HepG2 (cell line): Measurements from ENCODE around the gene MMP23B. TPM values are rescaled to one million over a fixed set of nuclear protein-coding genes. Genes with fewer than 3 reads are reported as not detected.

Experiments used
- ATAC-seq: fragments of 200-7000 bp; cut with Tn5 transposase; 3 replicates; pipeline ENCODE4 v1.9.1; 2020; ENCODE audit warnings: mild to moderate bottlenecking, moderate library complexity
- BruUV-seq: library from RNA; stranded (reverse); fragments of 400-500 nt; replicated peaks from 2 replicates; lab custom pipeline; 2021; lab: Mats Ljungman, UMichigan
- CTCF ChIA-PET: fragments of 300-600 bp; formaldehyde crosslinking; extraction: SDS; loops from one replicate; lab custom pipeline; 2021; ENCODE audit warnings: low total read pairs, inconsistent platforms, low intra/inter-chr PET ratio; lab: Yijun Ruan, JAX
- POLR2A ChIA-PET: fragments of 350-600 bp; sonication (Branson Sonifier 250); formaldehyde crosslinking; loops from one replicate; lab custom pipeline; 2020; ENCODE audit warnings: antibody characterized with exemption, inconsistent platforms; lab: Yijun Ruan, JAX
- DNase-seq: peaks from one replicate; pipeline ENCODE4 v3.0.0-alpha.2; 2015; ENCODE audit warnings: low spot score
- FAIRE-seq: peaks from 3 replicates; lab custom pipeline; 2011; peaks lifted over from hg19 to GRCh38; lab: Jason Lieb, UNC
- H2AFZ ChIP-seq: one replicate; pipeline ENCODE4 v1.6.1; 2011; ENCODE audit warnings: low read length, inconsistent platforms
- H3K27ac ChIP-seq: fragments of 300-600 bp; 3 replicates; pipeline ENCODE4 v1.8.0; 2011; ENCODE audit warnings: mixed run types, mild to moderate bottlenecking, mixed read lengths, low read length, inconsistent platforms; ENCODE audit not compliant: insufficient read depth; ENCODE audit errors: extremely low read length
- H3K27me3 ChIP-seq, 2 experiments: fragments of 200-600 bp in 1 of 2; 2 replicates in 1 of 2; 3 replicates in 1 of 2; pipeline versions ENCODE4 v1.6.0 to v1.8.0; 2011; ENCODE audit warnings: low read length in 2 of 2, mild to moderate bottlenecking in 2 of 2, moderate library complexity in 2 of 2, inconsistent platforms in 1 of 2; ENCODE audit not compliant: insufficient read depth in 2 of 2, control insufficient read depth in 1 of 2
- H3K36me3 ChIP-seq, 2 experiments: fragments of 200-600 bp in 1 of 2; replicated peaks in 1 of 2; 2 replicates in 1 of 2; 3 replicates in 1 of 2; pipeline versions ENCODE4 v1.5.1 to v1.8.0; 2011; ENCODE audit warnings: low read length in 2 of 2, inconsistent platforms in 1 of 2; ENCODE audit not compliant: insufficient read depth in 2 of 2, control insufficient read depth in 1 of 2
- H3K4me1 ChIP-seq: 2 replicates; pipeline ENCODE4 v1.5.1; 2012; ENCODE audit warnings: low read length, inconsistent platforms; ENCODE audit not compliant: insufficient read depth
- H3K4me2 ChIP-seq: 2 replicates; pipeline ENCODE4 v1.6.0; 2011; ENCODE audit warnings: low read depth, low read length, inconsistent platforms
- H3K4me3 ChIP-seq, 3 experiments: fragments of 200-600 bp in 1 of 3; sonication (generic), shearing (Covaris generic) in 1 of 3; replicated peaks in 1 of 3; 2 replicates each; pipeline ENCODE4 v1.5.1; 2011 to 2016; ENCODE audit warnings: low read length in 3 of 3, inconsistent platforms in 2 of 3, low read depth in 2 of 3, mild to moderate bottlenecking in 2 of 3, control low read depth in 1 of 3, mixed read lengths in 1 of 3; ENCODE audit not compliant: insufficient read depth in 1 of 3
- H3K79me2 ChIP-seq: one replicate; pipeline ENCODE4 v1.6.1; 2011; ENCODE audit warnings: low read length, inconsistent platforms; ENCODE audit not compliant: insufficient read depth
- H3K9ac ChIP-seq: 2 replicates; pipeline ENCODE4 v1.6.0; 2011; ENCODE audit warnings: mild to moderate bottlenecking, low read depth, low read length, inconsistent platforms; ENCODE audit not compliant: insufficient read depth
- H3K9me3 ChIP-seq: 2 replicates; pipeline ENCODE4 v1.5.1; 2012; ENCODE audit warnings: mild to moderate bottlenecking, low read length
- H4K20me1 ChIP-seq: 2 replicates; pipeline ENCODE4 v1.6.0; 2011; ENCODE audit warnings: inconsistent platforms, mild to moderate bottlenecking, low read length, moderate library complexity; ENCODE audit not compliant: insufficient read depth
- ATF2 ChIP-seq: sonication (generic); formaldehyde crosslinking; IDR thresholded peaks from 2 replicates; pipeline ENCODE4 v1.4.0; 2020; ENCODE audit warnings: missing genetic modification reagents
- CAMTA2 ChIP-seq: sonication (generic); formaldehyde crosslinking; IDR thresholded peaks from 2 replicates; pipeline ENCODE4 v1.4.0; 2020; ENCODE audit warnings: mild to moderate bottlenecking, missing genetic modification reagents, borderline replicate concordance
- HDAC2 ChIP-seq: sonication (generic); formaldehyde crosslinking; IDR thresholded peaks from 2 replicates; pipeline ENCODE4 v1.4.0; 2020; ENCODE audit warnings: missing genetic modification reagents
- HHEX ChIP-seq: IDR thresholded peaks from 2 replicates; pipeline ENCODE4 v1.6.1; 2016; ENCODE audit warnings: control low read depth
- HNRNPL ChIP-seq: fragments of 200-400 bp; formaldehyde crosslinking; IDR thresholded peaks from 2 replicates; pipeline ENCODE4 v1.6.1; 2017; ENCODE audit warnings: mild to moderate bottlenecking, low read depth, low read length
- SKIL ChIP-seq: sonication (generic); formaldehyde crosslinking; IDR thresholded peaks from 2 replicates; pipeline ENCODE4 v1.8.0; 2022; ENCODE audit warnings: missing genetic modification reagents, mild to moderate bottlenecking, moderate library complexity, borderline replicate concordance
- ZC3H13 ChIP-seq: sonication (generic); formaldehyde crosslinking; IDR thresholded peaks from 2 replicates; pipeline ENCODE4 v1.8.1; 2023; ENCODE audit warnings: mild to moderate bottlenecking, missing genetic modification reagents, moderate library complexity
- ZFP91 ChIP-seq: sonication (generic); formaldehyde crosslinking; IDR thresholded peaks from 2 replicates; pipeline ENCODE4 v1.9.0; 2022; ENCODE audit warnings: missing genetic modification reagents, mild to moderate bottlenecking, borderline replicate concordance
- ZNF121 ChIP-seq: sonication (generic); formaldehyde crosslinking; IDR thresholded peaks from 2 replicates; pipeline ENCODE4 v1.5.0; 2020; ENCODE audit warnings: mild to moderate bottlenecking, missing genetic modification reagents
- ZNF160 ChIP-seq: sonication (generic); formaldehyde crosslinking; IDR thresholded peaks from 2 replicates; pipeline ENCODE4 v1.8.0; 2022; ENCODE audit warnings: mild to moderate bottlenecking, inconsistent platforms, missing genetic modification reagents
- ZNF354B ChIP-seq: sonication (generic); formaldehyde crosslinking; IDR thresholded peaks from 2 replicates; pipeline ENCODE4 v1.8.0; 2022; ENCODE audit warnings: mild to moderate bottlenecking, missing genetic modification reagents
- ZNF781 ChIP-seq: sonication (generic); formaldehyde crosslinking; IDR thresholded peaks from 2 replicates; pipeline ENCODE4 v1.5.1; 2020; ENCODE audit warnings: borderline replicate concordance, mild to moderate bottlenecking, missing genetic modification reagents; ENCODE audit errors: not compliant biosample characterization
- ZSCAN12 ChIP-seq: sonication (generic); formaldehyde crosslinking; IDR thresholded peaks from 2 replicates; pipeline ENCODE4 v1.9.0; 2021; ENCODE audit warnings: mild to moderate bottlenecking, missing genetic modification reagents
- WGBS: methylation state at CpG from one replicate; pipeline ENCODE4 v1.1.6; 2017; ENCODE audit warnings: low lambda C conversion rate; 5-methylcytosine and 5-hydroxymethylcytosine counted together
- in situ Hi-C: cut with HindIII; loops from 2 replicates; pipeline ENCODE4 v1.10.0; 2017; ENCODE audit warnings: low pct_unique_long_range_greater_than_20kb; ENCODE audit not compliant: extremely low pct_ligation_motif_present
- intact Hi-C: fragments of 100-400 bp; cut with micrococcal nuclease; formaldehyde crosslinking; loops from one replicate; pipeline ENCODE4 v1.10.0; 2022; ENCODE audit not compliant: unreplicated experiment
- polyA plus RNA-seq, 8 experiments: library from polyadenylated mRNA; depleted of rRNA in 3 of 8; stranded (reverse) in 7 of 8; unstranded in 1 of 8; fragments of >200 nt; fragmentation: Illumina TruSeq in 4 of 8; extraction: Trizol in 4 of 8; gene quantifications; 2 replicates each; pipeline versions ENCODE4 v1.2.1 to v1.2.3, GENCODE V29; 2011 to 2016; ENCODE audit warnings: low read depth in 4 of 8, missing spikeins in 1 of 8, mixed read lengths in 1 of 8; ENCODE audit not compliant: insufficient read depth in 1 of 8
- total RNA-seq, 5 experiments: library from RNA; depleted of rRNA; stranded (reverse); fragments of >200 nt; fragmentation: Illumina TruSeq; extraction: Trizol; gene quantifications; 2 replicates each; pipeline ENCODE4 v1.2.3, GENCODE V29; 2016; ENCODE audit warnings: low read depth in 1 of 5
- TF ChIP-seq, protein P1 (sequence below): IDR thresholded peaks from 2 replicates; pipeline ENCODE4 v1.6.1; 2016; ENCODE audit warnings: missing compliant biosample characterization, missing genetic modification reagents, borderline replicate concordance

Gene MMP23B
- total and polyA plus RNA-seq, 2 of the 13 experiments (the other 11 are each of a cell fraction or from before 2014, with no cell fraction given): 0.61 to 0.75 TPM

- H3K9ac ChIP-seq: 0 out of 2 replicates have a peak overlapping the region, but pooled peaks have one; percentile 9
- peak overlapping the region; percentile 74 for H3K4me2 ChIP-seq
- H3K27ac ChIP-seq: no peak overlapping the region
- CTCF ChIA-PET: no interaction called here
- H3K4me1 ChIP-seq: peaks cover 43% of the 10 kb centered on the region
- BruUV-seq: no TSS peak
- no peaks in the 10 kb centered on the region for H3K9me3 ChIP-seq
- no peak for DNase-seq
- POLR2A ChIA-PET: interaction anchor here (0.8 to 1.7 kb wide), 4 partner anchors 9 to 27 kb away, joined by 3 to 17 read pairs (median 4); partner anchors contain the start of gene MIB2
- FAIRE-seq: no peak
- no peaks in the 10 kb centered on the region for H3K36me3 ChIP-seq
- WGBS: 0% methylated on average over 4 of the region's 16 CpGs
- H2AFZ ChIP-seq: no peak overlapping the region
- H3K79me2 ChIP-seq: no peaks in the 10 kb centered on the region
- H3K4me3 ChIP-seq: peak overlapping the region in 2 of 3 experiments; percentile 29 to 64; a peak in 4 of 6 replicates
- peak; percentile 71 for ATAC-seq
- in situ Hi-C loops: no loop called here
- H3K27me3 ChIP-seq: peaks cover 10 to 41% of the 10 kb centered on the region in 2 experiments
- H4K20me1 ChIP-seq: no peaks in the 10 kb centered on the region
- intact Hi-C loops: no loop called here
- TF ChIP-seq ZNF781 (CRISPR knock-in tag) (no peak), HNRNPL (peak; percentile 77; the same call in 1 of the 2 replicates), ZNF160 (CRISPR knock-in tag) (no peak), HHEX (no peak), SKIL (no peak), ATF2 (CRISPR knock-in tag) (no peak), ZFP91 (CRISPR knock-in tag) (peak; percentile 27; the same call in 1 of the 2 replicates), HDAC2 (CRISPR knock-in tag) (no peak), ZSCAN12 (CRISPR knock-in tag) (no peak), ZNF354B (CRISPR knock-in tag) (no peak), ZC3H13 (CRISPR knock-in tag) (peak; percentile 65; the same call in 1 of the 2 replicates), ZNF121 (CRISPR knock-in tag) (no peak), CAMTA2 (CRISPR knock-in tag) (no peak)
- TF ChIP-seq, protein P1, sequence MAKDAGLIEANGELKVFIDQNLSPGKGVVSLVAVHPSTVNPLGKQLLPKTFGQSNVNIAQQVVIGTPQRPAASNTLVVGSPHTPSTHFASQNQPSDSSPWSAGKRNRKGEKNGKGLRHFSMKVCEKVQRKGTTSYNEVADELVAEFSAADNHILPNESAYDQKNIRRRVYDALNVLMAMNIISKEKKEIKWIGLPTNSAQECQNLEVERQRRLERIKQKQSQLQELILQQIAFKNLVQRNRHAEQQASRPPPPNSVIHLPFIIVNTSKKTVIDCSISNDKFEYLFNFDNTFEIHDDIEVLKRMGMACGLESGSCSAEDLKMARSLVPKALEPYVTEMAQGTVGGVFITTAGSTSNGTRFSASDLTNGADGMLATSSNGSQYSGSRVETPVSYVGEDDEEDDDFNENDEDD: peak; percentile 31; the same call in 1 of the 2 replicates
Observed at GRCh38 chr1:1597275-1597930, 34.6 kb upstream of the MMP23B start.
